ENCODE results near the gene CFAP251.

GRCh38 chr12:122023339-122024131 is 105.1 kb downstream of the CFAP251 start:
- TF ChIP-seq, protein P1, sequence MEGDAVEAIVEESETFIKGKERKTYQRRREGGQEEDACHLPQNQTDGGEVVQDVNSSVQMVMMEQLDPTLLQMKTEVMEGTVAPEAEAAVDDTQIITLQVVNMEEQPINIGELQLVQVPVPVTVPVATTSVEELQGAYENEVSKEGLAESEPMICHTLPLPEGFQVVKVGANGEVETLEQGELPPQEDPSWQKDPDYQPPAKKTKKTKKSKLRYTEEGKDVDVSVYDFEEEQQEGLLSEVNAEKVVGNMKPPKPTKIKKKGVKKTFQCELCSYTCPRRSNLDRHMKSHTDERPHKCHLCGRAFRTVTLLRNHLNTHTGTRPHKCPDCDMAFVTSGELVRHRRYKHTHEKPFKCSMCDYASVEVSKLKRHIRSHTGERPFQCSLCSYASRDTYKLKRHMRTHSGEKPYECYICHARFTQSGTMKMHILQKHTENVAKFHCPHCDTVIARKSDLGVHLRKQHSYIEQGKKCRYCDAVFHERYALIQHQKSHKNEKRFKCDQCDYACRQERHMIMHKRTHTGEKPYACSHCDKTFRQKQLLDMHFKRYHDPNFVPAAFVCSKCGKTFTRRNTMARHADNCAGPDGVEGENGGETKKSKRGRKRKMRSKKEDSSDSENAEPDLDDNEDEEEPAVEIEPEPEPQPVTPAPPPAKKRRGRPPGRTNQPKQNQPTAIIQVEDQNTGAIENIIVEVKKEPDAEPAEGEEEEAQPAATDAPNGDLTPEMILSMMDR (IDR thresholded peaks at IDR 0.05), result no peak
- TF ChIP-seq RFX5 (IDR thresholded peaks at IDR 0.05), result no peak

All from A549 (cell line).